ENCODE results near the gene PTPRD.

PTPRD gene

GRCh38 chr9:8835291-8835690 lies 1777.5 kb downstream of the PTPRD start:
- H3K4me3 ChIP-seq (ENCODE audit: low read depth, low read length), result no peak overlapping the region
- no peaks in the 10 kb centered on the region for H3K4me1 ChIP-seq (ENCODE audit: control insufficient read depth, insufficient read depth, low read length, unreplicated experiment)
- H3K27me3 ChIP-seq (ENCODE audit: insufficient read depth, low read length), result no peaks in the 10 kb centered on the region
- no peaks in the 10 kb centered on the region for H3K36me3 ChIP-seq (ENCODE audit: insufficient read depth, low read length)
- no peak overlapping the region for H2AFZ ChIP-seq (ENCODE audit: low read length, unreplicated experiment)
- no peak overlapping the region for H3K27ac ChIP-seq (ENCODE audit: low read depth, low read length)
- H3K79me2 ChIP-seq (ENCODE audit: control insufficient read depth, insufficient read depth, low read length, unreplicated experiment), result no peaks in the 10 kb centered on the region

GRCh38 chr9:8832955-8833354 lies 1779.8 kb downstream of the PTPRD start:
- Histone ChIP-seq H2AFZ (ENCODE audit: low read length, unreplicated experiment) (no peak overlapping the region), H3K4me1 (ENCODE audit: control insufficient read depth, insufficient read depth, low read length, unreplicated experiment) (no peaks in the 10 kb centered on the region), H3K79me2 (ENCODE audit: control insufficient read depth, insufficient read depth, low read length, unreplicated experiment) (no peaks in the 10 kb centered on the region), H3K4me3 (ENCODE audit: low read depth, low read length) (no peak overlapping the region), H3K27me3 (ENCODE audit: insufficient read depth, low read length) (no peaks in the 10 kb centered on the region), H3K27ac (ENCODE audit: low read depth, low read length) (no peak overlapping the region), H3K36me3 (ENCODE audit: insufficient read depth, low read length) (no peaks in the 10 kb centered on the region)

GRCh38 chr9:8832386-8832785 lies 1780.4 kb downstream of the PTPRD start:
- Histone ChIP-seq H3K4me1 (ENCODE audit: control insufficient read depth, insufficient read depth, low read length, unreplicated experiment) (no peaks in the 10 kb centered on the region), H3K36me3 (ENCODE audit: insufficient read depth, low read length) (no peaks in the 10 kb centered on the region), H2AFZ (ENCODE audit: low read length, unreplicated experiment) (no peak overlapping the region), H3K27me3 (ENCODE audit: insufficient read depth, low read length) (no peaks in the 10 kb centered on the region), H3K27ac (ENCODE audit: low read depth, low read length) (no peak overlapping the region), H3K79me2 (ENCODE audit: control insufficient read depth, insufficient read depth, low read length, unreplicated experiment) (no peaks in the 10 kb centered on the region), H3K4me3 (ENCODE audit: low read depth, low read length) (no peak overlapping the region)

GRCh38 chr9:8831568-8831967 lies 1781.2 kb downstream of the PTPRD start:
- no peaks in the 10 kb centered on the region for H3K4me1 ChIP-seq (ENCODE audit: control insufficient read depth, insufficient read depth, low read length, unreplicated experiment)
- no peaks in the 10 kb centered on the region for H3K36me3 ChIP-seq (ENCODE audit: insufficient read depth, low read length)
- no peak overlapping the region for H3K27ac ChIP-seq (ENCODE audit: low read depth, low read length)
- H3K27me3 ChIP-seq (ENCODE audit: insufficient read depth, low read length), result no peaks in the 10 kb centered on the region
- H3K79me2 ChIP-seq (ENCODE audit: control insufficient read depth, insufficient read depth, low read length, unreplicated experiment), result no peaks in the 10 kb centered on the region
- no peak overlapping the region for H3K4me3 ChIP-seq (ENCODE audit: low read depth, low read length)
- no peak overlapping the region for H2AFZ ChIP-seq (ENCODE audit: low read length, unreplicated experiment)

- Histone ChIP-seq H3K27ac (ENCODE audit: low read depth, low read length) (no peak overlapping the region), H3K36me3 (ENCODE audit: insufficient read depth, low read length) (no peaks in the 10 kb centered on the region), H3K4me1 (ENCODE audit: control insufficient read depth, insufficient read depth, low read length, unreplicated experiment) (no peaks in the 10 kb centered on the region), H3K4me3 (ENCODE audit: low read depth, low read length) (no peak overlapping the region), H3K79me2 (ENCODE audit: control insufficient read depth, insufficient read depth, low read length, unreplicated experiment) (no peaks in the 10 kb centered on the region), H3K27me3 (ENCODE audit: insufficient read depth, low read length) (no peaks in the 10 kb centered on the region), H2AFZ (ENCODE audit: low read length, unreplicated experiment) (no peak overlapping the region)
Measured at GRCh38 chr9:8826281-8826680, 1786.5 kb downstream of the PTPRD start.

GRCh38 chr9:8825585-8826147 lies 1787.1 kb downstream of the PTPRD start:
- no peaks in the 10 kb centered on the region for H3K4me1 ChIP-seq (ENCODE audit: control insufficient read depth, insufficient read depth, low read length, unreplicated experiment)
- no peak overlapping the region for H3K4me3 ChIP-seq (ENCODE audit: low read depth, low read length)
- no peak overlapping the region for H2AFZ ChIP-seq (ENCODE audit: low read length, unreplicated experiment)
- no peaks in the 10 kb centered on the region for H3K36me3 ChIP-seq (ENCODE audit: insufficient read depth, low read length)
- H3K79me2 ChIP-seq (ENCODE audit: control insufficient read depth, insufficient read depth, low read length, unreplicated experiment), result no peaks in the 10 kb centered on the region
- H3K27me3 ChIP-seq (ENCODE audit: insufficient read depth, low read length), result no peaks in the 10 kb centered on the region
- no peak overlapping the region for H3K27ac ChIP-seq (ENCODE audit: low read depth, low read length)

GRCh38 chr9:8823131-8823895 lies 1789.5 kb downstream of the PTPRD start:
- no peak overlapping the region for H2AFZ ChIP-seq (ENCODE audit: low read length, unreplicated experiment)
- no peaks in the 10 kb centered on the region for H3K4me1 ChIP-seq (ENCODE audit: control insufficient read depth, insufficient read depth, low read length, unreplicated experiment)
- H3K27ac ChIP-seq (ENCODE audit: low read depth, low read length), result no peak overlapping the region
- H3K27me3 ChIP-seq (ENCODE audit: insufficient read depth, low read length), result no peaks in the 10 kb centered on the region
- H3K79me2 ChIP-seq (ENCODE audit: control insufficient read depth, insufficient read depth, low read length, unreplicated experiment), result no peaks in the 10 kb centered on the region
- no peak overlapping the region for H3K4me3 ChIP-seq (ENCODE audit: low read depth, low read length)
- no peaks in the 10 kb centered on the region for H3K36me3 ChIP-seq (ENCODE audit: insufficient read depth, low read length)

- H2AFZ ChIP-seq (ENCODE audit: low read length, unreplicated experiment), result no peak overlapping the region
- no peaks in the 10 kb centered on the region for H3K36me3 ChIP-seq (ENCODE audit: insufficient read depth, low read length)
- H3K27me3 ChIP-seq (ENCODE audit: insufficient read depth, low read length), result no peaks in the 10 kb centered on the region
- no peak overlapping the region for H3K27ac ChIP-seq (ENCODE audit: low read depth, low read length)
- no peak overlapping the region for H3K4me3 ChIP-seq (ENCODE audit: low read depth, low read length)
- H3K79me2 ChIP-seq (ENCODE audit: control insufficient read depth, insufficient read depth, low read length, unreplicated experiment), result no peaks in the 10 kb centered on the region
- H3K4me1 ChIP-seq (ENCODE audit: control insufficient read depth, insufficient read depth, low read length, unreplicated experiment), result no peaks in the 10 kb centered on the region
Measured at GRCh38 chr9:8822667-8823025, 1790.2 kb downstream of the PTPRD start.

- H2AFZ ChIP-seq (ENCODE audit: low read length, unreplicated experiment), result no peak overlapping the region
- H3K4me1 ChIP-seq (ENCODE audit: control insufficient read depth, insufficient read depth, low read length, unreplicated experiment), result no peaks in the 10 kb centered on the region
- no peaks in the 10 kb centered on the region for H3K79me2 ChIP-seq (ENCODE audit: control insufficient read depth, insufficient read depth, low read length, unreplicated experiment)
- no peaks in the 10 kb centered on the region for H3K27me3 ChIP-seq (ENCODE audit: insufficient read depth, low read length)
- no peak overlapping the region for H3K27ac ChIP-seq (ENCODE audit: low read depth, low read length)
- no peaks in the 10 kb centered on the region for H3K36me3 ChIP-seq (ENCODE audit: insufficient read depth, low read length)
- no peak overlapping the region for H3K4me3 ChIP-seq (ENCODE audit: low read depth, low read length)
Measured at GRCh38 chr9:8821910-8822666, 1790.7 kb downstream of the PTPRD start.

GRCh38 chr9:8817335-8817734 lies 1795.5 kb downstream of the PTPRD start:
- H3K27me3 ChIP-seq (ENCODE audit: insufficient read depth, low read length), result no peaks in the 10 kb centered on the region
- H3K79me2 ChIP-seq (ENCODE audit: control insufficient read depth, insufficient read depth, low read length, unreplicated experiment), result no peaks in the 10 kb centered on the region
- no peak overlapping the region for H3K4me3 ChIP-seq (ENCODE audit: low read depth, low read length)
- no peak overlapping the region for H2AFZ ChIP-seq (ENCODE audit: low read length, unreplicated experiment)
- H3K27ac ChIP-seq (ENCODE audit: low read depth, low read length), result no peak overlapping the region
- no peaks in the 10 kb centered on the region for H3K36me3 ChIP-seq (ENCODE audit: insufficient read depth, low read length)
- H3K4me1 ChIP-seq (ENCODE audit: control insufficient read depth, insufficient read depth, low read length, unreplicated experiment), result no peaks in the 10 kb centered on the region

- no peaks in the 10 kb centered on the region for H3K36me3 ChIP-seq (ENCODE audit: insufficient read depth, low read length)
- no peak overlapping the region for H3K27ac ChIP-seq (ENCODE audit: low read depth, low read length)
- H3K4me3 ChIP-seq (ENCODE audit: low read depth, low read length), result no peak overlapping the region
- H3K4me1 ChIP-seq (ENCODE audit: control insufficient read depth, insufficient read depth, low read length, unreplicated experiment), result no peaks in the 10 kb centered on the region
- H3K79me2 ChIP-seq (ENCODE audit: control insufficient read depth, insufficient read depth, low read length, unreplicated experiment), result no peaks in the 10 kb centered on the region
- H3K27me3 ChIP-seq (ENCODE audit: insufficient read depth, low read length), result no peaks in the 10 kb centered on the region
- no peak overlapping the region for H2AFZ ChIP-seq (ENCODE audit: low read length, unreplicated experiment)
Measured at GRCh38 chr9:8816361-8816760, 1796.4 kb downstream of the PTPRD start.
